Keratinocyte (primary cell): ENCODE measurements around the gene MXRA8.

ENCODE experiments used
- EZH2 ChIP-seq: IDR thresholded peaks from one replicate; pipeline ENCODE4 v1.6.1; 2012; ENCODE audit warnings: inconsistent platforms, mild to moderate bottlenecking, low read length, moderate library complexity
- TF ChIP-seq, protein P1 (sequence below), 3 experiments: IDR thresholded peaks in 1 of 3; conservative IDR thresholded peaks in 1 of 3; optimal IDR thresholded peaks in 1 of 3; 2 replicates in 2 of 3; 3 replicates in 1 of 3; pipeline versions ENCODE3 to v1.5.1; 2011; ENCODE audit warnings: low read length in 3 of 3, mild to moderate bottlenecking in 3 of 3, moderate library complexity in 2 of 3, control low read depth in 1 of 3, inconsistent platforms in 1 of 3; ENCODE audit not compliant: insufficient read depth in 2 of 3; ENCODE audit errors: extremely low read depth in 1 of 3

DNA sequence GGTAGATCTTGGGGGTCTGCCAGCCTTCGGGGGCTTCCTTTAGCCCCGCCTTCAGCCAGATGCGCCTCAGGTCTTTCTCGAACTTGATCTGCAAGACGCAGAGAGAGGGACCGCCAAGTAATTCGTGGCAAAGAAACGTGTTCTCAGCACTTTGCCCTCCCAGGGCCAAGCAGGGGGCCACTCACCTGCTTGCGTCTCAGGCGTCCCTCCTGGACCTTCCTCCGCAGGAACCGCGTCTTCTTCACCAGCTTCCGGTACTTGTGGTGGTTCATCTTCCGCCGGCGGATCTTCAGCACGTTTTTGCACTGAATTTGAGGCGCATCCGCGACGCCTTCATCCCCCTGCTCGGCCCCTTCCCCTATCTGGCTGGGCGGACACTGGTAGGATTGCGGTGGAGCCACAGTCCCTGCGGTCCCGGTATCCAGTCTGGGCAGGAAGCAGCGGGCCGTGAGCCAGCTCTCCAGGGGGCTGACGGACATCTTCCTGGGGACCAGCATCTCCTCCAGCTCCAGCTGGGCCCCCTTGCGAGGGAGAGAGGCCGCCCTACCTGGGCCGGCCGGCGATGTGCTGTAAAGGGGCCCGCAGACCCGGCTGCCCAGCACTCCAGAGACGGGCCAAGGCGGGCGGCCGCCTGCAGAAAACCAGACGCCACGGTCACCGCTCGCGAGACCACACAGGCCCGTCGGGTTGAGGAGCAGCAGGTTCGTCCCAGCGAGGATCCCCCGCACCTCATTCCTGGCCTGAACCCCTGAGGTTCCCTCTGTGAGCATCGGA is 15.6 kb upstream of the MXRA8 start:
- TF ChIP-seq, protein P1, sequence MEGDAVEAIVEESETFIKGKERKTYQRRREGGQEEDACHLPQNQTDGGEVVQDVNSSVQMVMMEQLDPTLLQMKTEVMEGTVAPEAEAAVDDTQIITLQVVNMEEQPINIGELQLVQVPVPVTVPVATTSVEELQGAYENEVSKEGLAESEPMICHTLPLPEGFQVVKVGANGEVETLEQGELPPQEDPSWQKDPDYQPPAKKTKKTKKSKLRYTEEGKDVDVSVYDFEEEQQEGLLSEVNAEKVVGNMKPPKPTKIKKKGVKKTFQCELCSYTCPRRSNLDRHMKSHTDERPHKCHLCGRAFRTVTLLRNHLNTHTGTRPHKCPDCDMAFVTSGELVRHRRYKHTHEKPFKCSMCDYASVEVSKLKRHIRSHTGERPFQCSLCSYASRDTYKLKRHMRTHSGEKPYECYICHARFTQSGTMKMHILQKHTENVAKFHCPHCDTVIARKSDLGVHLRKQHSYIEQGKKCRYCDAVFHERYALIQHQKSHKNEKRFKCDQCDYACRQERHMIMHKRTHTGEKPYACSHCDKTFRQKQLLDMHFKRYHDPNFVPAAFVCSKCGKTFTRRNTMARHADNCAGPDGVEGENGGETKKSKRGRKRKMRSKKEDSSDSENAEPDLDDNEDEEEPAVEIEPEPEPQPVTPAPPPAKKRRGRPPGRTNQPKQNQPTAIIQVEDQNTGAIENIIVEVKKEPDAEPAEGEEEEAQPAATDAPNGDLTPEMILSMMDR (optimal IDR thresholded peaks at IDR 0.05 in 1 of 3, IDR thresholded peaks at IDR 0.05 in 1 of 3, conservative IDR thresholded peaks at IDR 0.05 in 1 of 3; ENCODE audit: extremely low read depth in 1 of 3, insufficient read depth in 2 of 3, low read length in 3 of 3): no peak
- no peak for TF ChIP-seq EZH2
